Measurements from ENCODE around the gene ANAPC7.
"Not testable (repeated sequence)": the region's sequence is repeated elsewhere in the genome, so short reads cannot be mapped to it uniquely, and the experiment has no call there.

Gene ANAPC7

DNA sequence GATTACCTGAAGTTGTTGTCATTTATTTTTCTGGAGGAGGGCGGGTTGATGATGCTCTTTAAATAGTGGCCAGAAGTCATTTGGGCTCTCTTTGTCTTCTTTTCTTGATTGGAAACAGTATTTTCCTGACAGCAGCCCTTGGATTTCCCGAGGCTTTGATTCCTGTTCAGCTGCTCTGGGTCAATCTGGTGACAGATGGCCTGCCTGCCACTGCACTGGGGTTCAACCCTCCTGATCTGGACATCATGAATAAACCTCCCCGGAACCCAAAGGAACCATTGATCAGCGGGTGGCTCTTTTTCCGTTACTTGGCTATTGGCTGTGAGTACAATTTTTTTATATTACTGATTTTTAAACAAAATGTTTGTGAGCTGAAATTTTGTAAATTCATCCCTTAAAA is 60.4 kb downstream of the ANAPC7 start:
- Histone ChIP-seq H2AFZ (ENCODE audit: low read depth, low read length) (no peak overlapping the region), H3K4me1 (ENCODE audit: insufficient read depth, low read length) (no peaks in the 10 kb centered on the region), H3K4me3 (ENCODE audit: low read depth in 1 of 2, low read length in 2 of 2) (no peak overlapping the region), H3K9ac (ENCODE audit: low read depth, low read length) (no peak overlapping the region), H3K27me3 (ENCODE audit: insufficient read depth, low read length, poor library complexity) (no peaks in the 10 kb centered on the region), H4K20me1 (ENCODE audit: insufficient read depth, low read length) (peaks cover 4% of the 10 kb centered on the region; the same call in 1 of the 2 replicates), H3K4me2 (ENCODE audit: insufficient read depth, low read length) (no peak overlapping the region), H3K27ac (ENCODE audit: low read length) (no peak overlapping the region), H3K9me3 (ENCODE audit: insufficient read depth, low read length, severe bottlenecking) (no peaks in the 10 kb centered on the region), H3K36me3 (ENCODE audit: insufficient read depth, low read length) (peaks cover 100% of the 10 kb centered on the region), H3K79me2 (ENCODE audit: insufficient read depth, low read length) (peaks cover 3% of the 10 kb centered on the region; the same call in 1 of the 2 replicates)
- no peak for ATAC-seq (ENCODE audit: insufficient read depth, low read depth)
- no peak for DNase-seq
- TF ChIP-seq CTCF (IDR thresholded peaks at IDR 0.05; ENCODE audit: borderline replicate concordance, extremely low read depth, low read length, poor library complexity, severe bottlenecking), result no peak

DNA sequence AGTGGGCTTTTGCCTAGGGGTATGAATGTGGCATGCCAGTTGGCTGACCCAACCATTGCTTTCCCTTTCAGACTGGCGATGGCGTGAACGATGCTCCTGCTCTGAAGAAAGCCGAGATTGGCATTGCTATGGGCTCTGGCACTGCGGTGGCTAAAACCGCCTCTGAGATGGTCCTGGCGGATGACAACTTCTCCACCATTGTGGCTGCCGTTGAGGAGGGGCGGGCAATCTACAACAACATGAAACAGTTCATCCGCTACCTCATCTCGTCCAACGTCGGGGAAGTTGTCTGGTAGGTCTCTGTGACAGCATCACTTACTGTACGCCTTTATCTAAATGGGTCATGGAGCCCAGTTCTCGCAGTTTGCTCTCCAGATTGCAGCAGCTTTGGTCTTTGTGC is 61.4 kb downstream of the ANAPC7 start:
- TF ChIP-seq EZH2 (IDR thresholded peaks at IDR 0.05; ENCODE audit: borderline replicate concordance, low read depth, low read length, severe bottlenecking), result no peak
- TF ChIP-seq CTCF (IDR thresholded peaks at IDR 0.05; ENCODE audit: borderline replicate concordance, extremely low read depth, low read length, poor library complexity, severe bottlenecking), result no peak
- no peaks in the 10 kb centered on the region for H3K4me1 ChIP-seq (ENCODE audit: insufficient read depth, low read length)
- peaks cover 5% of the 10 kb centered on the region; the same call in 1 of the 2 replicates for H4K20me1 ChIP-seq (ENCODE audit: insufficient read depth, low read length)
- H3K9ac ChIP-seq (ENCODE audit: low read depth, low read length), result no peak overlapping the region
- H3K79me2 ChIP-seq (ENCODE audit: insufficient read depth, low read length), result peaks cover 3% of the 10 kb centered on the region; the same call in 1 of the 2 replicates
- DNase-seq, result no peak
- H2AFZ ChIP-seq (ENCODE audit: low read depth, low read length), result no peak overlapping the region
- H3K27ac ChIP-seq (ENCODE audit: low read length), result no peak overlapping the region
- no peak overlapping the region for H3K4me2 ChIP-seq (ENCODE audit: insufficient read depth, low read length)
- H3K27me3 ChIP-seq (ENCODE audit: insufficient read depth, low read length, poor library complexity), result no peaks in the 10 kb centered on the region
- ATAC-seq (ENCODE audit: insufficient read depth, low read depth), result no peak
- H3K9me3 ChIP-seq (ENCODE audit: insufficient read depth, low read length, severe bottlenecking), result no peaks in the 10 kb centered on the region
- peaks cover 100% of the 10 kb centered on the region for H3K36me3 ChIP-seq (ENCODE audit: insufficient read depth, low read length)
- H3K4me3 ChIP-seq (ENCODE audit: low read depth in 1 of 2, low read length in 2 of 2), result no peak overlapping the region

GRCh38 chr12:110340706-110341105 is 62.8 kb downstream of the ANAPC7 start:
- no peak overlapping the region for H3K4me3 ChIP-seq (ENCODE audit: low read depth in 1 of 2, low read length in 2 of 2)
- H3K27me3 ChIP-seq (ENCODE audit: insufficient read depth, low read length, poor library complexity), result no peaks in the 10 kb centered on the region
- H3K9me3 ChIP-seq (ENCODE audit: insufficient read depth, low read length, severe bottlenecking), result no peaks in the 10 kb centered on the region
- peaks cover 12% of the 10 kb centered on the region; the same call in 1 of the 2 replicates for H4K20me1 ChIP-seq (ENCODE audit: insufficient read depth, low read length)
- TF ChIP-seq CTCF (IDR thresholded peaks at IDR 0.05; ENCODE audit: borderline replicate concordance, extremely low read depth, low read length, poor library complexity, severe bottlenecking), result no peak
- no peak for TF ChIP-seq EZH2 (IDR thresholded peaks at IDR 0.05; ENCODE audit: borderline replicate concordance, low read depth, low read length, severe bottlenecking)
- DNase-seq, result no peak
- H3K9ac ChIP-seq (ENCODE audit: low read depth, low read length), result no peak overlapping the region
- ATAC-seq (ENCODE audit: insufficient read depth, low read depth), result no peak
- H3K36me3 ChIP-seq (ENCODE audit: insufficient read depth, low read length), result peaks cover 100% of the 10 kb centered on the region
- no peak overlapping the region for H3K4me2 ChIP-seq (ENCODE audit: insufficient read depth, low read length)
- no peaks in the 10 kb centered on the region for H3K4me1 ChIP-seq (ENCODE audit: insufficient read depth, low read length)
- no peak overlapping the region for H3K27ac ChIP-seq (ENCODE audit: low read length)
- peaks cover 3% of the 10 kb centered on the region; the same call in 1 of the 2 replicates for H3K79me2 ChIP-seq (ENCODE audit: insufficient read depth, low read length)
- no peak overlapping the region for H2AFZ ChIP-seq (ENCODE audit: low read depth, low read length)

GRCh38 chr12:110340261-110340660 is 63.2 kb downstream of the ANAPC7 start:
- H3K27ac ChIP-seq (ENCODE audit: low read length); ATAC-seq (ENCODE audit: insufficient read depth, low read depth): not testable (repeated sequence)
- peaks cover 12% of the 10 kb centered on the region; the same call in 1 of the 2 replicates for H4K20me1 ChIP-seq (ENCODE audit: insufficient read depth, low read length)

More at GRCh38 chr12:110340261-110340660, 63.2 kb downstream of the ANAPC7 start:
- not testable (repeated sequence) for H3K4me3 ChIP-seq (ENCODE audit: low read depth in 1 of 2, low read length in 2 of 2); H3K4me1 ChIP-seq (ENCODE audit: insufficient read depth, low read length); H3K79me2 ChIP-seq (ENCODE audit: insufficient read depth, low read length); H3K27me3 ChIP-seq (ENCODE audit: insufficient read depth, low read length, poor library complexity); H3K4me2 ChIP-seq (ENCODE audit: insufficient read depth, low read length); H2AFZ ChIP-seq (ENCODE audit: low read depth, low read length); H3K9ac ChIP-seq (ENCODE audit: low read depth, low read length); H3K9me3 ChIP-seq (ENCODE audit: insufficient read depth, low read length, severe bottlenecking); DNase-seq
- peaks cover 100% of the 10 kb centered on the region for H3K36me3 ChIP-seq (ENCODE audit: insufficient read depth, low read length)
